ENCODE results near the gene SYCE3. TPM values are rescaled to one million over a fixed set of nuclear protein-coding genes. Genes with fewer than 3 reads are reported as not detected.

SYCE3 gene
- polyA plus RNA-seq, 3 donors = 1.9 to 3.1 TPM; not detected in 1

GRCh38 chr22:50530580-50530876 is 32.2 kb downstream of the SYCE3 start:
- Mint-ChIP-seq H3K36me3 (peaks cover 23 to 25% of the 10 kb centered on the region in 2 donors), H3K9me3 (no peaks in the 10 kb centered on the region), H3K4me1 (peaks cover 50% of the 10 kb centered on the region), H3K27ac (peak overlapping the region; percentile 99 to 100 (median 99)), H3K27me3 (ENCODE audit: low read depth in 3 of 3) (no peaks in the 10 kb centered on the region), H3K4me3 (peak overlapping the region; percentile 90 to 93)
- Histone ChIP-seq H3K9me3 (replicated peaks in 1 of 2; ENCODE audit: control insufficient read depth in 1 of 2, insufficient read depth in 1 of 2, low read length in 2 of 2) (no peaks in the 10 kb centered on the region), H4K20me1 (ENCODE audit: insufficient read depth, low read length) (peaks cover 42% of the 10 kb centered on the region), H3K27ac (ENCODE audit: low read depth in 1 of 2, low read length in 2 of 2) (peak overlapping the region; percentile 100), H3K4me1 (ENCODE audit: control insufficient read depth in 1 of 2, insufficient read depth in 2 of 2, low read length in 2 of 2) (peaks cover 62 to 86% of the 10 kb centered on the region in 2 donors), H3K79me2 (ENCODE audit: insufficient read depth, low read length) (peaks cover 76% of the 10 kb centered on the region), H3K36me3 (replicated peaks in 1 of 2; ENCODE audit: control insufficient read depth in 1 of 2, insufficient read depth in 2 of 2, low read length in 2 of 2) (peaks cover 13 to 16% of the 10 kb centered on the region in 2 donors), H3K4me3 (replicated peaks in 1 of 3; ENCODE audit: low read depth in 2 of 3, low read length in 3 of 3) (peak overlapping the region; percentile 72 to 99 (median 92)), H3K4me2 (replicated peaks; ENCODE audit: extremely low read depth, low read length, poor library complexity, severe bottlenecking) (peak overlapping the region; percentile 95), H2AFZ (ENCODE audit: insufficient read depth, low read depth, low read length, poor library complexity, severe bottlenecking) (no peak overlapping the region), H3K9ac (ENCODE audit: insufficient read depth, low read length, poor library complexity, severe bottlenecking) (peak overlapping the region; percentile 100), H3K27me3 (ENCODE audit: control insufficient read depth in 2 of 2, insufficient read depth in 2 of 2, low read length in 2 of 2) (no peaks in the 10 kb centered on the region)
- no peak for TF ChIP-seq CTCF (IDR thresholded peaks at IDR 0.05)
- DNase-seq = peak in 2 of 3 donors; percentile 47 to 53
- intact Hi-C loops (cut with micrococcal nuclease) = loop anchor here (1.0 to 10.0 kb wide), 4 partner anchors 12 to 596 kb away; partner anchors contain the start of gene TRABD (in 1 of the 2)
- WGBS (ENCODE audit: insufficient coverage) = under 1% methylated on average over 21 of the region's 21 CpGs

GRCh38 chr22:50529897-50530579 is 32.7 kb downstream of the SYCE3 start, which contains the start of gene TYMP:
Gene TYMP (minus strand): TSS chr22:50530012. CDS start chr22:50529709, 303 bp downstream.
- Histone ChIP-seq H3K27me3 (ENCODE audit: control insufficient read depth in 2 of 2, insufficient read depth in 2 of 2, low read length in 2 of 2) (no peaks in the 10 kb centered on the region), H4K20me1 (ENCODE audit: insufficient read depth, low read length) (peaks cover 47% of the 10 kb centered on the region), H3K9ac (ENCODE audit: insufficient read depth, low read length, poor library complexity, severe bottlenecking) (peak within 1 kb of the TSS; percentile 100), H3K36me3 (replicated peaks in 1 of 2; ENCODE audit: control insufficient read depth in 1 of 2, insufficient read depth in 2 of 2, low read length in 2 of 2) (peaks cover 13 to 16% of the 10 kb centered on the region in 2 donors), H2AFZ (ENCODE audit: insufficient read depth, low read depth, low read length, poor library complexity, severe bottlenecking) (no peak within 1 kb of the TSS), H3K27ac (ENCODE audit: low read depth in 1 of 2, low read length in 2 of 2) (peak within 1 kb of the TSS; percentile 100), H3K9me3 (replicated peaks in 1 of 2; ENCODE audit: control insufficient read depth in 1 of 2, insufficient read depth in 1 of 2, low read length in 2 of 2) (no peaks in the 10 kb centered on the region), H3K4me3 (replicated peaks in 1 of 3; ENCODE audit: low read depth in 2 of 3, low read length in 3 of 3) (peak within 1 kb of the TSS; percentile 72 to 99 (median 92)), H3K79me2 (ENCODE audit: insufficient read depth, low read length) (peaks cover 77% of the 10 kb centered on the region), H3K4me2 (replicated peaks; ENCODE audit: extremely low read depth, low read length, poor library complexity, severe bottlenecking) (peak within 1 kb of the TSS; percentile 95), H3K4me1 (ENCODE audit: control insufficient read depth in 1 of 2, insufficient read depth in 2 of 2, low read length in 2 of 2) (peaks cover 61 to 85% of the 10 kb centered on the region in 2 donors)
- intact Hi-C loops (cut with micrococcal nuclease) = loop anchor here (1.0 to 10.0 kb wide), 7 partner anchors 12 to 595 kb away; partner anchors contain the start of genes CHKB (in 2 of the 2), SYCE3 (in 1 of the 2) and TRABD (in 1 of the 2)
- peaks cover 47% of the 10 kb centered on the region for H3K4me1 Mint-ChIP-seq
- H3K36me3 Mint-ChIP-seq = peaks cover 23 to 25% of the 10 kb centered on the region in 2 donors
- H3K9me3 Mint-ChIP-seq = no peaks in the 10 kb centered on the region
- no peaks in the 10 kb centered on the region for H3K27me3 Mint-ChIP-seq (ENCODE audit: low read depth in 3 of 3)
- peak within 1 kb of the TSS; percentile 91 to 95 for H3K4me3 Mint-ChIP-seq
- H3K27ac Mint-ChIP-seq = peak within 1 kb of the TSS; percentile 99 to 100 (median 99)
- TF ChIP-seq CTCF (IDR thresholded peaks at IDR 0.05) = no peak
- under 1% methylated on average over 92 of the region's 92 CpGs for WGBS (ENCODE audit: insufficient coverage)
- peak; percentile 78 to 91 (median 81) for DNase-seq

Data from CD14-positive monocyte (primary cell).